SK-N-SH (cell line): ENCODE results near the gene LSM14B. TPM values are rescaled to one million over a fixed set of nuclear protein-coding genes. Genes with fewer than 3 reads are reported as not detected.

ENCODE experiments used
- CTCF ChIA-PET: fragments of 300-600, 350-600 bp; formaldehyde crosslinking; extraction: SDS; loops from one replicate; lab custom pipeline; 2021; lab: Yijun Ruan, JAX
- POLR2A ChIA-PET: fragments of 350-600 bp; sonication (Branson Sonifier 250); formaldehyde crosslinking; extraction: SDS; loops from one replicate; lab custom pipeline; 2020; ENCODE audit warnings: antibody characterized with exemption, inconsistent platforms; lab: Yijun Ruan, JAX
- DNase-seq: peaks from one replicate; pipeline ENCODE4 v3.0.0; 2012
- H2AFZ ChIP-seq: fragments of 200-600 bp; sonication (generic); 2 replicates; pipeline ENCODE4 v1.8.1; 2016; ENCODE audit warnings: antibody characterized with exemption, mild to moderate bottlenecking, low read depth
- H3F3A ChIP-seq: fragments of 200-600 bp; sonication (generic); replicated peaks from 2 replicates; pipeline ENCODE3; 2016; ENCODE audit warnings: antibody characterized with exemption, mild to moderate bottlenecking; ENCODE audit not compliant: insufficient read depth
- H3K27ac ChIP-seq, 2 experiments: fragments of 200-500 bp in 1 of 2; fragments of 200-600 bp in 1 of 2; sonication (Bioruptor generic) in 1 of 2; sonication (generic), shearing (Covaris generic) in 1 of 2; 2 replicates each; pipeline versions ENCODE4 v1.5.1 to v1.6.1; 2014 to 2016; ENCODE audit warnings: low read depth in 2 of 2, inconsistent platforms in 1 of 2, low read length in 1 of 2, mild to moderate bottlenecking in 1 of 2, mixed read lengths in 1 of 2
- H3K27me3 ChIP-seq: fragments of 200-600 bp; sonication (generic), shearing (Covaris generic); 2 replicates; pipeline ENCODE4 v1.6.1; 2016; ENCODE audit warnings: mixed run types; ENCODE audit not compliant: insufficient read depth
- H3K36me3 ChIP-seq, 2 experiments: fragments of 200-500 bp in 1 of 2; fragments of 200-600 bp in 1 of 2; sonication (Bioruptor generic) in 1 of 2; sonication (generic) in 1 of 2; replicated peaks in 1 of 2; 2 replicates each; pipeline versions ENCODE3 to v1.5.1; 2014 to 2016; ENCODE audit warnings: low read length in 1 of 2, mild to moderate bottlenecking in 1 of 2; ENCODE audit not compliant: insufficient read depth in 2 of 2, control insufficient read depth in 1 of 2
- H3K4me1 ChIP-seq, 2 experiments: fragments of 200-500 bp in 1 of 2; fragments of 200-600 bp in 1 of 2; sonication (Bioruptor generic) in 1 of 2; sonication (generic), shearing (Covaris generic) in 1 of 2; 2 replicates each; pipeline versions ENCODE4 v1.5.1 to v1.6.1; 2014 to 2016; ENCODE audit warnings: low read depth in 1 of 2, low read length in 1 of 2, mixed run types in 1 of 2; ENCODE audit not compliant: insufficient read depth in 2 of 2, control insufficient read depth in 1 of 2
- H3K4me2 ChIP-seq: fragments of 200-600 bp; sonication (generic), shearing (Covaris generic); 2 replicates; pipeline ENCODE4 v1.6.1; 2017; ENCODE audit warnings: mixed run types
- H3K4me3 ChIP-seq, 2 experiments: fragments of 200-500 bp in 1 of 2; fragments of 200-600 bp in 1 of 2; sonication (Bioruptor generic) in 1 of 2; sonication (generic), shearing (Covaris generic) in 1 of 2; 2 replicates each; pipeline versions ENCODE4 v1.5.1 to v1.8.1; 2014 to 2016; ENCODE audit warnings: low read depth in 2 of 2, inconsistent platforms in 1 of 2, low read length in 1 of 2, mild to moderate bottlenecking in 1 of 2, mixed read lengths in 1 of 2, moderate library complexity in 1 of 2
- H3K79me2 ChIP-seq: fragments of 200-600 bp; sonication (generic); 2 replicates; pipeline ENCODE4 v1.8.1; 2017; ENCODE audit warnings: mild to moderate bottlenecking; ENCODE audit not compliant: insufficient read depth
- H3K9ac ChIP-seq: fragments of 200-600 bp; sonication (generic); 2 replicates; pipeline ENCODE4 v1.6.1; 2017; ENCODE audit warnings: mixed run types
- H3K9me2 ChIP-seq: fragments of 200-600 bp; sonication (generic); 2 replicates; pipeline ENCODE4 v1.6.1; 2017; ENCODE audit warnings: mixed run types
- H3K9me3 ChIP-seq: fragments of 200-600 bp; sonication (generic); 2 replicates; pipeline ENCODE4 v1.6.1; 2017; ENCODE audit warnings: mixed run types, mild to moderate bottlenecking, moderate library complexity
- H4K20me1 ChIP-seq: fragments of 200-600 bp; sonication (generic); 2 replicates; pipeline ENCODE4 v1.6.1; 2017; ENCODE audit warnings: mild to moderate bottlenecking, mixed run types; ENCODE audit not compliant: insufficient read depth
- CHD2 ChIP-seq: fragments of 150-350 bp; IDR thresholded peaks from 2 replicates; pipeline ENCODE4 v1.6.1; 2018; ENCODE audit warnings: low read length; ENCODE audit not compliant: partially characterized antibody
- CTCF ChIP-seq: fragments of 200-600 bp; sonication (generic); IDR thresholded peaks from 2 replicates; pipeline ENCODE4 v1.6.1; 2017; ENCODE audit warnings: antibody characterized with exemption, mild to moderate bottlenecking, moderate library complexity
- ELF1 ChIP-seq: IDR thresholded peaks from 2 replicates; pipeline ENCODE4 v1.4.0; 2012
- EP300 ChIP-seq, 2 experiments: IDR thresholded peaks; 2 replicates each; pipeline versions ENCODE4 v1.4.0 to v1.6.1; 2012; ENCODE audit warnings: borderline replicate concordance in 1 of 2, low read depth in 1 of 2, low read length in 1 of 2
- FOSL2 ChIP-seq: IDR thresholded peaks from 2 replicates; pipeline ENCODE4 v1.4.0; 2012; ENCODE audit warnings: low read depth, mild to moderate bottlenecking, moderate library complexity, borderline replicate concordance
- GABPA ChIP-seq: IDR thresholded peaks from 2 replicates; pipeline ENCODE4 v1.4.0; 2012; ENCODE audit warnings: low read depth, mild to moderate bottlenecking
- GATA2 ChIP-seq: sonication (generic); formaldehyde crosslinking; IDR thresholded peaks from 2 replicates; pipeline ENCODE4 v1.5.0; 2020; ENCODE audit warnings: mild to moderate bottlenecking, missing genetic modification reagents
- IRF3 ChIP-seq: fragments of 150-350 bp; IDR thresholded peaks from 2 replicates; pipeline ENCODE4 v1.6.1; 2016; ENCODE audit warnings: mild to moderate bottlenecking, low read depth, low read length
- NFIC ChIP-seq: IDR thresholded peaks from 2 replicates; pipeline ENCODE4 v1.4.0; 2012; ENCODE audit warnings: borderline replicate concordance
- PBX3 ChIP-seq: IDR thresholded peaks from 2 replicates; pipeline ENCODE4; 2012
- RCOR1 ChIP-seq: fragments of 150-350 bp; IDR thresholded peaks from 2 replicates; pipeline ENCODE4 v1.6.1; 2017; ENCODE audit warnings: antibody characterized with exemption, low read length
- RFX5 ChIP-seq: IDR thresholded peaks from 2 replicates; pipeline ENCODE4 v1.6.1; 2012; ENCODE audit warnings: mild to moderate bottlenecking, improper control_type of control experiment, low read length
- SIN3A ChIP-seq: IDR thresholded peaks from 2 replicates; pipeline ENCODE4 v1.6.1; 2012; ENCODE audit warnings: low read depth, mild to moderate bottlenecking, low read length, moderate library complexity, borderline replicate concordance
- SMC3 ChIP-seq: IDR thresholded peaks from 2 replicates; pipeline ENCODE4 v1.6.1; 2012; ENCODE audit warnings: low read depth, low read length, improper control_type of control experiment
- TAF1 ChIP-seq: IDR thresholded peaks from 2 replicates; pipeline ENCODE4 v1.6.1; 2012; ENCODE audit warnings: low read depth, mild to moderate bottlenecking, low read length, moderate library complexity, borderline replicate concordance
- TEAD4 ChIP-seq: IDR thresholded peaks from 2 replicates; pipeline ENCODE4 v1.4.0; 2012; ENCODE audit warnings: mild to moderate bottlenecking, borderline replicate concordance; ENCODE audit not compliant: insufficient read depth
- USF1 ChIP-seq: IDR thresholded peaks from 2 replicates; pipeline ENCODE4 v1.4.0; 2012; ENCODE audit warnings: low read depth, borderline replicate concordance
- USF2 ChIP-seq: fragments of 150-350 bp; IDR thresholded peaks from 2 replicates; pipeline ENCODE4 v1.6.1; 2017; ENCODE audit warnings: antibody characterized with exemption, low read length, low read depth, borderline replicate concordance
- YY1 ChIP-seq: IDR thresholded peaks from 2 replicates; pipeline ENCODE4 v1.4.0; 2012; ENCODE audit warnings: low read depth, mild to moderate bottlenecking
- WGBS: methylation state at CpG from one replicate; pipeline ENCODE4 v1.1.6; 2017; ENCODE audit warnings: low lambda C conversion rate; 5-methylcytosine and 5-hydroxymethylcytosine counted together
- polyA plus RNA-seq, 3 experiments: library from polyadenylated mRNA; depleted of rRNA; stranded (reverse); fragments of >200 nt; gene quantifications; 2 replicates each; pipeline ENCODE4 v1.2.3, GENCODE V29; 2012

Gene LSM14B
- polyA plus RNA-seq, 1 of the 3 experiments (the other 2 are of a cell fraction): 64.6 TPM

- H3K36me3 ChIP-seq: peaks cover 39 to 91% of the 10 kb centered on the region in 2 experiments
- TF ChIP-seq USF2 (no peak), TEAD4 (no peak), RFX5 (no peak), EP300 (IDR thresholded peaks at IDR 0.05; ENCODE audit: borderline replicate concordance in 1 of 2, low read depth in 1 of 2, low read length in 1 of 2) (no peak), USF1 (no peak), FOSL2 (no peak), RCOR1 (no peak), CTCF (no peak), SMC3 (no peak), NFIC (no peak)
- H3K9me2 ChIP-seq: no peaks in the 10 kb centered on the region
- no peak overlapping the region for H3K4me3 ChIP-seq
- WGBS: 94% methylated on average over 20 of the region's 20 CpGs
- no peak overlapping the region for H2AFZ ChIP-seq
- H3K9ac ChIP-seq: no peak overlapping the region
- H3K27me3 ChIP-seq: no peaks in the 10 kb centered on the region
- no peak overlapping the region for H3K4me2 ChIP-seq
- H3K4me1 ChIP-seq: no peaks in the 10 kb centered on the region; a peak in 1 of 4 replicates
- H3K9me3 ChIP-seq: no peaks in the 10 kb centered on the region
- DNase-seq: no peak
- ChIA-PET CTCF (interaction anchor here (1.3 to 2.3 kb wide), 3 partner anchors 12 to 120 kb away, joined by 3 to 8 read pairs (median 7); no protein-coding TSS in a partner anchor), POLR2A (no interaction called here)
- peaks cover 42% of the 10 kb centered on the region for H3K79me2 ChIP-seq
- H3K27ac ChIP-seq: no peak overlapping the region
- peaks cover 7% of the 10 kb centered on the region for H3F3A ChIP-seq
- H4K20me1 ChIP-seq: peaks cover 33% of the 10 kb centered on the region
Observed at GRCh38 chr20:62129731-62130531, 7.7 kb downstream of the LSM14B start.

GRCh38 chr20:62131560-62132320 lies 9.5 kb downstream of the LSM14B start:
- Histone ChIP-seq H2AFZ (no peak overlapping the region), H3K9ac (no peak overlapping the region), H3K27me3 (no peaks in the 10 kb centered on the region), H3K27ac (no peak overlapping the region; a peak in 1 of 4 replicates), H3K4me3 (no peak overlapping the region), H3K9me2 (no peaks in the 10 kb centered on the region), H3K9me3 (no peaks in the 10 kb centered on the region), H3K4me2 (no peak overlapping the region), H4K20me1 (peaks cover 44% of the 10 kb centered on the region), H3F3A (peaks cover 24% of the 10 kb centered on the region), H3K79me2 (peaks cover 27% of the 10 kb centered on the region; the same call in 1 of the 2 replicates), H3K36me3 (peaks cover 44 to 97% of the 10 kb centered on the region in 2 experiments), H3K4me1 (no peaks in the 10 kb centered on the region; a peak in 1 of 4 replicates)
- no peak for DNase-seq
- POLR2A ChIA-PET: no interaction called here
- CTCF ChIA-PET: no interaction called here
- WGBS: 95% methylated on average over 21 of the region's 25 CpGs
- TF ChIP-seq TAF1 (no peak), GATA2 (CRISPR knock-in tag) (no peak), GABPA (no peak), IRF3 (no peak), YY1 (no peak), USF1 (no peak), SIN3A (no peak), ELF1 (no peak), CHD2 (no peak), PBX3 (no peak)
